ENCODE results near the gene RECQL5. TPM values are rescaled to one million over a fixed set of nuclear protein-coding genes. Genes with fewer than 3 reads are reported as not detected.

The RECQL5 gene
- total RNA-seq (ENCODE audit: low replicate concordance) = 64.7 and 90.4 TPM in 2 replicates
- long read RNA-seq, transcript RECQL5-202 (9 exons, 1,749 nt) = major isoform, 7 of 24 reads
- long read RNA-seq, partial matches to known transcripts = 3 of 24 reads
- long read RNA-seq, other reads (novel, unspliced or antisense) = 12 of 24 reads

DNA sequence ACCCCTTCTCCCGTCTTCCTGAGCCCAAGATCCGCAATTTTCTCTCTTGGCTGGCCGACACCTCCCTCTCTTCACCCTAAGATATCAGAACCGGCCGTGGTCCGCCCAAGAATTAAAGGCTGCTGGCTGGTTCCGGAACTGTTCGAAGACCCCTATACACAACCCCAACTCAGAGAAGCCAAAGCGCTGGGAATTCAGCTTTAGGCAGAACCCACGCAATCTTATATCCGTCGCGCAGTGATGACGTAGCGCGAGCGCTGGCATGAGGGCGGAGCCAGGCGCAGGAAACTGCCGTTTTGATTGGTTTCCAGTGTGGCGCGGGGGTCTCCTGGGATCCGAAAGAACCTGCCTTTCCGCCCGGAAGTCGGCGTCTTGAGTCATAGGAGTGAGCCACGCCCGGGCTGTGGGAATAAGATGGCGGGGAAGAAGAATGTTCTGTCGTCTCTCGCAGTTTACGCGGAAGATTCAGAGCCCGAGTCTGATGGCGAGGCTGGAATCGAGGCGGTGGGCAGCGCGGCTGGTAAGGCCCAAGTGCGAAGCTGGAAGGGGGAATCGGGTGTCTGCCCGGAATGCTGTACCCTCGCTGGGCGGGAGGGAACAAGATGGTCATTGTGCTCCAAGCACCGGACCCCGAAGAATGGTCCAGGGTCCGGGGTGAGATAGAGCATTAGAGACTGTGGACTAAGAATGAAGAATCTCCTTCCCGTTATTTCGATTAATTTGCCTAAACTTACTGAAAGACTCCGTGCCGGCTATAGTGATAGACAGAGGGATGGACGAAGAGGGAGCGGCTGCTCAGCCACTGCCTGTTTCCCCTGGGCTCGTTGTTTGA lies at the start of gene RECQL5, which contains the start of gene SAP30BP:
Gene RECQL5 (minus strand): TSS at position 196 of the 832 bp plus-strand sequence. CDS start 597 bp downstream, outside the sequence.
Gene SAP30BP (plus strand): TSS at position 380 of the 832 bp plus-strand sequence. CDS start 35 bp downstream, at position 415.
- H3K4me1 Mint-ChIP-seq (ENCODE audit: unreplicated experiment) = peaks cover 12% of the 10 kb centered on the region
- TF ChIP-seq, protein P1, sequence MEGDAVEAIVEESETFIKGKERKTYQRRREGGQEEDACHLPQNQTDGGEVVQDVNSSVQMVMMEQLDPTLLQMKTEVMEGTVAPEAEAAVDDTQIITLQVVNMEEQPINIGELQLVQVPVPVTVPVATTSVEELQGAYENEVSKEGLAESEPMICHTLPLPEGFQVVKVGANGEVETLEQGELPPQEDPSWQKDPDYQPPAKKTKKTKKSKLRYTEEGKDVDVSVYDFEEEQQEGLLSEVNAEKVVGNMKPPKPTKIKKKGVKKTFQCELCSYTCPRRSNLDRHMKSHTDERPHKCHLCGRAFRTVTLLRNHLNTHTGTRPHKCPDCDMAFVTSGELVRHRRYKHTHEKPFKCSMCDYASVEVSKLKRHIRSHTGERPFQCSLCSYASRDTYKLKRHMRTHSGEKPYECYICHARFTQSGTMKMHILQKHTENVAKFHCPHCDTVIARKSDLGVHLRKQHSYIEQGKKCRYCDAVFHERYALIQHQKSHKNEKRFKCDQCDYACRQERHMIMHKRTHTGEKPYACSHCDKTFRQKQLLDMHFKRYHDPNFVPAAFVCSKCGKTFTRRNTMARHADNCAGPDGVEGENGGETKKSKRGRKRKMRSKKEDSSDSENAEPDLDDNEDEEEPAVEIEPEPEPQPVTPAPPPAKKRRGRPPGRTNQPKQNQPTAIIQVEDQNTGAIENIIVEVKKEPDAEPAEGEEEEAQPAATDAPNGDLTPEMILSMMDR (conservative IDR thresholded peaks at IDR 0.05) = no peak
- H3K27ac Mint-ChIP-seq = peak within 1 kb of the TSS; percentile 53
- DNase-seq (ENCODE audit: extremely low spot score, unreplicated experiment) = peak; percentile 96
- peaks cover 11% of the 10 kb centered on the region for H3K36me3 Mint-ChIP-seq
- no peaks in the 10 kb centered on the region for H3K9me3 Mint-ChIP-seq
- no peak within 1 kb of the TSS for H3K4me3 Mint-ChIP-seq
- no peaks in the 10 kb centered on the region for H3K27me3 Mint-ChIP-seq

DNA sequence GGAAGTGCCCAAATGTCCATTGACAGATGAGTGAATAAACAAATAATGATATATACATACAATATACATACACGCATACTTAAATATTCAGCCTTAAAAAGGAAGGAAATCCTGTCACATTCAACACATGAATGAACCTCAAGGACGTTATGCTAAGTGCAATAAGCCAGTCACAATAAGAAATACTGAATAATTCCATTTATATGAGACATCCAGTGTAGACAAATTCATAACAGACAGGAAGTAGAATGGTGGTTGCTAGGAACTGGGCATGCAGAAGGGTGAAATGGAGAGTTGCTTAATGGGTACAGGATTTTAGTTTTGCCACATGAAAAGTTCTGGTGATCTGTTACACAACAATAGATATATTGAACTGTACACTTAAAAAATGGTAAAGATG lies 45.5 kb upstream of the RECQL5 start:
- no peak overlapping the region for H3K4me3 Mint-ChIP-seq
- no peak for DNase-seq (ENCODE audit: extremely low spot score, unreplicated experiment)
- H3K27ac Mint-ChIP-seq = no peak overlapping the region
- H3K36me3 Mint-ChIP-seq = peaks cover 8% of the 10 kb centered on the region
- no peaks in the 10 kb centered on the region for H3K9me3 Mint-ChIP-seq
- peaks cover 15% of the 10 kb centered on the region for H3K27me3 Mint-ChIP-seq
- TF ChIP-seq, protein P1 (conservative IDR thresholded peaks at IDR 0.05) = no peak
- no peaks in the 10 kb centered on the region for H3K4me1 Mint-ChIP-seq (ENCODE audit: unreplicated experiment)

DNA sequence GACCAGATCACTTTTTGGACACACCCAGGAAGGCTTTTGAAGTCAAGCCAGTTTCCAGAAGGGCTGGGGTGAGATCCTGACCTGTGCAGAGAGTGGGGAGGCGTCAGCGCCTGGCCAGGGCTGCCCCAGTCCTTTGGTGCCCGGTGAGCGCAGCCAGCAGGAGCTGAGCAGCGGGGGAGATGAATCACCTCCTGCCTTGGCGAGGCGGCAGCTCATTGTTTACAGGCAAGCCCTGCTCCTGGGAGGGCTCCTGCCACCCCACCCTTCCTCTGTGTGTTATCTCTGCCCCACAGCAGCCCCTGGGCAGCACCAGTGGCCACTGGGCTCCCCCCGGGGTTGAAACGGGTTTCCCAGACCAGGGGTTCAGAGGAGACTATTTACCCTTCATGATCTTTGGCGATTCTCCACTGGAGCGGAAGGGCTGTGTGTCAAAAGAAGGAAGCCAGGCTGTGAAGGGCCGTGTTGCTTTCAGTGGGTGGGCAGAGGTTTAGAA lies 40.2 kb upstream of the RECQL5 start:
- H3K9me3 Mint-ChIP-seq = no peaks in the 10 kb centered on the region
- H3K27ac Mint-ChIP-seq = no peak overlapping the region
- H3K4me1 Mint-ChIP-seq (ENCODE audit: unreplicated experiment) = no peaks in the 10 kb centered on the region
- H3K36me3 Mint-ChIP-seq = peaks cover 14% of the 10 kb centered on the region
- H3K4me3 Mint-ChIP-seq = no peak overlapping the region
- TF ChIP-seq, protein P1 (conservative IDR thresholded peaks at IDR 0.05) = no peak
- H3K27me3 Mint-ChIP-seq = peaks cover 1% of the 10 kb centered on the region
- DNase-seq (ENCODE audit: extremely low spot score, unreplicated experiment) = no peak

DNA sequence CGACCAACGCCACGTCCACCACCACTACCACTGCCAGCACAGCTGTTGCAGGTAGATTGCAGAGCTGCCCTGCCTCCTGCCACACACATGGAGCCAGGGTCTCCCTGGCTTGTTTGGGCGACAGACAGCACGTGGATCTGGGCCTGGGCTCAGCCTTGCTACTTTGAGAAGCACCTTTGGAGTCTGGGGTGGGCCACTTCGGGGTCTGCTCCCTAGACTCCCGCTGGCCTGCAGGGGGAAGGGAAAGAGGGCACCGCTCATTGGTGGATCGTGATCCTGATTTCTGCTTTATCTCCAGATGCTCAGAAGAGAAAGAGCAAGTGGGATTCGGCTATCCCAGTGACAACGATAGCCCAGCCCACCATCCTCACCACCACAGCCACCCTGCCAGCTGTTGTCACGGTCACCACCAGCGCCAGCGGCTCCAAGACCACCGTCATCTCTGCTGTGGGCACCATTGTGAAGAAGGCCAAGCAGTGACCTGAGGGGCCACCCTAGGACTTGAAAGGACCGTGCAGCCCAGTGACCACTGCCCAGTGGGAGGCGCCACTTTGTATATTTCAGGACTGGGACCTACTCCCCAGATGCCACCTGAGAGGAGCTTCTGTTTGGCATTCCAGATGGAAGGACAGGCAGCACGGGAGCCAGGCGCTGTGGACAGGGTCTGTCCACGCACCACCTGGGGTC lies 39.2 kb upstream of the RECQL5 start:
- TF ChIP-seq, protein P1 (conservative IDR thresholded peaks at IDR 0.05) = no peak
- H3K36me3 Mint-ChIP-seq = peaks cover 20% of the 10 kb centered on the region
- H3K4me1 Mint-ChIP-seq (ENCODE audit: unreplicated experiment) = no peaks in the 10 kb centered on the region
- H3K4me3 Mint-ChIP-seq = no peak overlapping the region
- H3K27ac Mint-ChIP-seq = no peak overlapping the region
- DNase-seq (ENCODE audit: extremely low spot score, unreplicated experiment) = no peak
- H3K27me3 Mint-ChIP-seq = no peaks in the 10 kb centered on the region
- no peaks in the 10 kb centered on the region for H3K9me3 Mint-ChIP-seq

DNA sequence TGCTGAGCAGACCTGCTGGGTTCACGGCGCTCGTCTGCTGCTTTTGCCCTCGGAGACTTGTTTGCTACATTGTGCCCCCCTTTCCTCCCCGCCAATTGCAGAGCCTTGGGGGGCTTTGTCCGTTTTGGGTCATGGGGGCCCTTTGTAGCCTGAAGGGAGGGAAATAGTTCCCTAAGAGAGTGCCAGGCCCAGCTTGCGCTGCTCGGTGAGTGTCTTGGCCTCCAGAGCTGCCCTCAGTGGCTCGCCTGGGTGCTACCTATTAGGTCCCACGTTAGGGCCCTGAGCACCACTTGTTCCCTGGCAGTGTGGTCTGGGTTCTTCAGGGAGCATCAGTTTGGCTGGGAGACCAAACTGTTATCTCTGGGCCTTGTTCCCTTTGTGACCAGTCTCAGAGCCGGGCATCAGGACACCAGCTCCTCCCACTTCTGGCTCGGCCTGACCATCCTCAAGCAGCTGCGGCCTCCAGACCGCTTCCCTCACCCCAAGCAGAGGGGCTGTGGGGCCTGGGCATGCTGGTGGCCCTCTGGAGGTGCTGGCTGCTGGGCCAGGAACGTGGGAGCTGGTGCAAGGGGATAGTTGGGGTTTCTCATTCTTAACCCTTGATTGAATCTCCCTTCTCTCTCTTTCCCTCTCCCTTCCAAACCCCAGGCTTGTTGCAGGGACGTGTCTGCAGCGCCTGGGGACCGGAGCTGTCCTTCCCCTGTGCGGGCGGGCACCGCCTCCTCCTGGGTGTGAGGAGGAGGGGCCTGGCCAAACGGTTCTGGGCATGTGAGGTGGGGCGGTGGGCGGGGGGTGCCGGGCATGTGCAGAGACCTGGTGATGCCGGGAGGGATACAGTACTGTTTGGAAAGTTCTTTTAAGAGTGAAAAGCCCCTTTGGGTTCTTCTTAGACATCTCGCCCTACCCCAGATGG lies 38.3 kb upstream of the RECQL5 start:
- Mint-ChIP-seq H3K9me3 (no peaks in the 10 kb centered on the region), H3K4me3 (no peak overlapping the region), H3K27me3 (no peaks in the 10 kb centered on the region), H3K4me1 (ENCODE audit: unreplicated experiment) (no peaks in the 10 kb centered on the region), H3K27ac (no peak overlapping the region), H3K36me3 (peaks cover 20% of the 10 kb centered on the region)
- DNase-seq (ENCODE audit: extremely low spot score, unreplicated experiment) = no peak
- TF ChIP-seq, protein P1 (conservative IDR thresholded peaks at IDR 0.05) = no peak
